ENCODE measurements around the gene APBB2. TPM values are rescaled to one million over a fixed set of nuclear protein-coding genes. Genes with fewer than 3 reads are reported as not detected.

The APBB2 gene
- total and polyA plus RNA-seq, 10 of the 15 experiments (the other 5 are each of a cell fraction or from before 2014, with no cell fraction given), result 2.7 to 24.6 (median 19.0) TPM

DNA sequence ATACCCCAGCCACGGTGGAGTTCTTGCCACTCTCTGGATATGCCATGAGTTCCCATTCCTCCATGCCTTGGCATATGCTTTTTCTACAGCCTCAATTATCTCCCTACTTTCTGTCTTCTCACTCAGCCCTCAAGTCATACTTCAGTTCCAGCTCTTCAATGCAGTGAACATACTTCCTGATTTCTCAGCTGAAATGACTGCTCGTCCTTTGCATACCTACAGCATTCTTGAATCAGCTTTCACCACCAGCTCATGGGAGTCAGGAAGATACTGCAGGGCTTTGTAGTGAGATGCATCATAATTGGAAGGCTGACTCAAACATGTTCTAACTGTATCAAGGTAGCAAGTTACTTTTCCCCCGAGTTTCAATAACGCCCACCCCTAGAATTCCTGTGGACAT, 118.4 kb downstream of the APBB2 start (continued):
- TF ChIP-seq HCFC1 (IDR thresholded peaks at IDR 0.05; ENCODE audit: low read length) (no peak), ZNF207 (IDR thresholded peaks at IDR 0.05; ENCODE audit: borderline replicate concordance) (no peak), MTA2 (IDR thresholded peaks at IDR 0.05; ENCODE audit: low read depth) (no peak), POU2F2 (IDR thresholded peaks at IDR 0.05; ENCODE audit: borderline replicate concordance, low read depth, low read length) (peak; percentile 59; the same call in 2 of the 3 replicates), POLR2AphosphoS5 (IDR thresholded peaks at IDR 0.05; ENCODE audit: low read length) (0 out of 2 replicates have a peak, but pooled peaks have one; percentile 23), MYC (IDR thresholded peaks at IDR 0.05; ENCODE audit: insufficient read depth, insufficient read length, insufficient replicate concordance, low read length, severe bottlenecking) (no peak), NFXL1 (IDR thresholded peaks at IDR 0.05; ENCODE audit: borderline replicate concordance) (no peak), IRF4 (IDR thresholded peaks at IDR 0.05; ENCODE audit: low read depth, low read length) (0 out of 2 replicates have a peak, but pooled peaks have one; percentile 17), LARP7 (IDR thresholded peaks at IDR 0.05) (no peak), TARDBP (IDR thresholded peaks at IDR 0.05; ENCODE audit: borderline replicate concordance) (no peak), HDAC2 (IDR thresholded peaks at IDR 0.05) (no peak), ASH2L (IDR thresholded peaks at IDR 0.05; ENCODE audit: borderline replicate concordance, low read depth) (no peak), IKZF2 (IDR thresholded peaks at IDR 0.05) (peak; percentile 29 to 35; a peak in 2 of 4 replicates), SP1 (IDR thresholded peaks at IDR 0.05; ENCODE audit: low read depth, low read length) (no peak), BACH1 (IDR thresholded peaks at IDR 0.05; ENCODE audit: borderline replicate concordance) (no peak), GABPA (IDR thresholded peaks at IDR 0.05; ENCODE audit: low read depth) (no peak), PAX5 (IDR thresholded peaks at IDR 0.05; ENCODE audit: borderline replicate concordance, low read depth, low read length) (no peak), ETV6 (conservative IDR thresholded peaks at IDR 0.05 in 1 of 2, IDR thresholded peaks at IDR 0.05 in 1 of 2; ENCODE audit: borderline replicate concordance in 1 of 2, low read depth in 1 of 2) (0 out of 4 replicates have a peak, but pooled peaks of 1 of the 2 experiments have one; percentile 16), SMC3 (IDR thresholded peaks at IDR 0.05; ENCODE audit: borderline replicate concordance, low read length) (no peak), MXI1 (IDR thresholded peaks at IDR 0.05; ENCODE audit: low read depth, low read length) (no peak)
- TF ChIP-seq, protein P1, sequence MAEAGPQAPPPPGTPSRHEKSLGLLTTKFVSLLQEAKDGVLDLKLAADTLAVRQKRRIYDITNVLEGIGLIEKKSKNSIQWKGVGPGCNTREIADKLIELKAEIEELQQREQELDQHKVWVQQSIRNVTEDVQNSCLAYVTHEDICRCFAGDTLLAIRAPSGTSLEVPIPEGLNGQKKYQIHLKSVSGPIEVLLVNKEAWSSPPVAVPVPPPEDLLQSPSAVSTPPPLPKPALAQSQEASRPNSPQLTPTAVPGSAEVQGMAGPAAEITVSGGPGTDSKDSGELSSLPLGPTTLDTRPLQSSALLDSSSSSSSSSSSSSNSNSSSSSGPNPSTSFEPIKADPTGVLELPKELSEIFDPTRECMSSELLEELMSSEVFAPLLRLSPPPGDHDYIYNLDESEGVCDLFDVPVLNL (IDR thresholded peaks at IDR 0.05; ENCODE audit: low read depth, low read length), result no peak
- TF ChIP-seq, protein P2, sequence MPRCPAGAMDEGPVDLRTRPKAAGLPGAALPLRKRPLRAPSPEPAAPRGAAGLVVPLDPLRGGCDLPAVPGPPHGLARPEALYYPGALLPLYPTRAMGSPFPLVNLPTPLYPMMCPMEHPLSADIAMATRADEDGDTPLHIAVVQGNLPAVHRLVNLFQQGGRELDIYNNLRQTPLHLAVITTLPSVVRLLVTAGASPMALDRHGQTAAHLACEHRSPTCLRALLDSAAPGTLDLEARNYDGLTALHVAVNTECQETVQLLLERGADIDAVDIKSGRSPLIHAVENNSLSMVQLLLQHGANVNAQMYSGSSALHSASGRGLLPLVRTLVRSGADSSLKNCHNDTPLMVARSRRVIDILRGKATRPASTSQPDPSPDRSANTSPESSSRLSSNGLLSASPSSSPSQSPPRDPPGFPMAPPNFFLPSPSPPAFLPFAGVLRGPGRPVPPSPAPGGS (IDR thresholded peaks at IDR 0.05; ENCODE audit: borderline replicate concordance, insufficient read depth, low read depth, low read length, poor library complexity, severe bottlenecking), result no peak
- TF ChIP-seq, protein P3, sequence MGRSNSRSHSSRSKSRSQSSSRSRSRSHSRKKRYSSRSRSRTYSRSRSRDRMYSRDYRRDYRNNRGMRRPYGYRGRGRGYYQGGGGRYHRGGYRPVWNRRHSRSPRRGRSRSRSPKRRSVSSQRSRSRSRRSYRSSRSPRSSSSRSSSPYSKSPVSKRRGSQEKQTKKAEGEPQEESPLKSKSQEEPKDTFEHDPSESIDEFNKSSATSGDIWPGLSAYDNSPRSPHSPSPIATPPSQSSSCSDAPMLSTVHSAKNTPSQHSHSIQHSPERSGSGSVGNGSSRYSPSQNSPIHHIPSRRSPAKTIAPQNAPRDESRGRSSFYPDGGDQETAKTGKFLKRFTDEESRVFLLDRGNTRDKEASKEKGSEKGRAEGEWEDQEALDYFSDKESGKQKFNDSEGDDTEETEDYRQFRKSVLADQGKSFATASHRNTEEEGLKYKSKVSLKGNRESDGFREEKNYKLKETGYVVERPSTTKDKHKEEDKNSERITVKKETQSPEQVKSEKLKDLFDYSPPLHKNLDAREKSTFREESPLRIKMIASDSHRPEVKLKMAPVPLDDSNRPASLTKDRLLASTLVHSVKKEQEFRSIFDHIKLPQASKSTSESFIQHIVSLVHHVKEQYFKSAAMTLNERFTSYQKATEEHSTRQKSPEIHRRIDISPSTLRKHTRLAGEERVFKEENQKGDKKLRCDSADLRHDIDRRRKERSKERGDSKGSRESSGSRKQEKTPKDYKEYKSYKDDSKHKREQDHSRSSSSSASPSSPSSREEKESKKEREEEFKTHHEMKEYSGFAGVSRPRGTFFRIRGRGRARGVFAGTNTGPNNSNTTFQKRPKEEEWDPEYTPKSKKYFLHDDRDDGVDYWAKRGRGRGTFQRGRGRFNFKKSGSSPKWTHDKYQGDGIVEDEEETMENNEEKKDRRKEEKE (IDR thresholded peaks at IDR 0.05), result no peak
